SK-N-SH treated with all-trans-retinoic acid at 6 μM for 48 hours (cell line): ENCODE results near the gene HIRA.

Experiments used
- CSDC2 ChIP-seq: fragments of 250-450 bp; sonication (Bioruptor Pico); IDR thresholded peaks from 2 replicates; pipeline ENCODE4 v1.5.0; 2020; ENCODE audit warnings: mild to moderate bottlenecking, moderate library complexity
- GLIS3 ChIP-seq: fragments of 250-450 bp; sonication (Bioruptor Pico); IDR thresholded peaks from 2 replicates; pipeline ENCODE4 v1.5.0; 2020; ENCODE audit warnings: mild to moderate bottlenecking, moderate library complexity
- POU6F1 ChIP-seq: fragments of 250-450 bp; sonication (Bioruptor Pico); IDR thresholded peaks from 2 replicates; pipeline ENCODE4 v1.8.0; 2021; ENCODE audit warnings: low read depth, mild to moderate bottlenecking, moderate library complexity, borderline replicate concordance

- no peak for TF ChIP-seq POU6F1
- TF ChIP-seq GLIS3 (CRISPR knock-in tag) = no peak
- no peak for TF ChIP-seq CSDC2 (CRISPR knock-in tag)
Observed at GRCh38 chr22:19289475-19290161, 141.9 kb downstream of the HIRA start.
